HTR-8/SVneo (cell line): ENCODE results near the gene TGOLN2.
"Not testable (repeated sequence)": the region's sequence is repeated elsewhere in the genome, so short reads cannot be mapped to it uniquely, and the experiment has no call there.

Source experiments
- DNase-seq: peaks from one replicate; pipeline ENCODE4 v3.0.0; 2011; ENCODE audit warnings: low spot score, mixed read lengths; ENCODE audit not compliant: insufficient read length
- FAIRE-seq: peaks from 2 replicates; lab custom pipeline; 2011; peaks lifted over from hg19 to GRCh38; lab: Jason Lieb, UNC

TGOLN2 gene

GRCh38 chr2:85327822-85328617 lies at the start of gene TGOLN2:
TSS of gene TGOLN2 (minus strand) at chr2:85327989. CDS start at chr2:85327962, 27 bp downstream.
- FAIRE-seq: peak; percentile 66
- peak; percentile 98 for DNase-seq

- FAIRE-seq: no peak
- DNase-seq: no peak
These were observed 49.3 kb upstream of the TGOLN2 start for GRCh38 chr2:85377083-85377482.

- no peak for FAIRE-seq
- no peak for DNase-seq
These were observed 48.7 kb upstream of the TGOLN2 start for GRCh38 chr2:85376291-85377065.

- DNase-seq: no peak
- no peak for FAIRE-seq
These were observed 43.3 kb upstream of the TGOLN2 start for GRCh38 chr2:85371045-85371444.

GRCh38 chr2:85369500-85369899 lies 41.7 kb upstream of the TGOLN2 start:
- DNase-seq (no peak), FAIRE-seq (no peak)

GRCh38 chr2:85368921-85369320 lies 41.1 kb upstream of the TGOLN2 start:
- DNase-seq (no peak), FAIRE-seq (no peak)

- DNase-seq: no peak
- no peak for FAIRE-seq
These were observed 39.4 kb upstream of the TGOLN2 start for GRCh38 chr2:85367180-85367579.

- not testable (repeated sequence) for DNase-seq, FAIRE-seq
These were observed 35.0 kb upstream of the TGOLN2 start for GRCh38 chr2:85362653-85363387.

GRCh38 chr2:85357736-85358135 lies 29.9 kb upstream of the TGOLN2 start:
- DNase-seq: no peak
- no peak for FAIRE-seq

- FAIRE-seq (no peak), DNase-seq (no peak)
These were observed 28.4 kb upstream of the TGOLN2 start for GRCh38 chr2:85356186-85356585.

GRCh38 chr2:85355521-85355920 lies 27.7 kb upstream of the TGOLN2 start:
- FAIRE-seq: no peak
- no peak for DNase-seq

- FAIRE-seq: no peak
- DNase-seq: no peak
These were observed 27.3 kb upstream of the TGOLN2 start for GRCh38 chr2:85355073-85355410.

- DNase-seq (peak; percentile 99), FAIRE-seq (peak; percentile 90)
These were observed 26.7 kb upstream of the TGOLN2 start, which contains the start of the genes ELMOD3 and RETSAT for GRCh38 chr2:85354286-85355072. TSS of gene ELMOD3 (plus strand) at chr2:85354769. CDS start at chr2:85357199, 2,430 bp downstream. TSS of gene RETSAT (minus strand) at chr2:85354528. CDS start at chr2:85354507, 21 bp downstream.

- no peak for FAIRE-seq
- peak; percentile 36 for DNase-seq
These were observed 26.1 kb upstream of the TGOLN2 start for GRCh38 chr2:85353876-85354285.

GRCh38 chr2:85347599-85347998 lies 19.8 kb upstream of the TGOLN2 start:
- DNase-seq: no peak
- FAIRE-seq: no peak

- DNase-seq (no peak), FAIRE-seq (peak; percentile 92)
These were observed 16.7 kb upstream of the TGOLN2 start for GRCh38 chr2:85344356-85344954.

GRCh38 chr2:85343207-85343895 lies 15.6 kb upstream of the TGOLN2 start:
- not testable (repeated sequence) for FAIRE-seq, DNase-seq

- peak; percentile 31 for FAIRE-seq
These were observed 14.4 kb upstream of the TGOLN2 start for GRCh38 chr2:85342156-85342555.

More at GRCh38 chr2:85342156-85342555, 14.4 kb upstream of the TGOLN2 start:
- DNase-seq: no peak
